GM21619 (cell line): ENCODE results near the gene FBH1.
"Not testable (repeated sequence)": the region's sequence is repeated elsewhere in the genome, so short reads cannot be mapped to it uniquely, and the experiment has no call there.

ENCODE experiments used
- ATAC-seq: cut with Tn5 transposase; IDR thresholded peaks from one replicate; pipeline ENCODE4 v1.9.1; 2021; ENCODE audit not compliant: unreplicated experiment

The FBH1 gene

DNA sequence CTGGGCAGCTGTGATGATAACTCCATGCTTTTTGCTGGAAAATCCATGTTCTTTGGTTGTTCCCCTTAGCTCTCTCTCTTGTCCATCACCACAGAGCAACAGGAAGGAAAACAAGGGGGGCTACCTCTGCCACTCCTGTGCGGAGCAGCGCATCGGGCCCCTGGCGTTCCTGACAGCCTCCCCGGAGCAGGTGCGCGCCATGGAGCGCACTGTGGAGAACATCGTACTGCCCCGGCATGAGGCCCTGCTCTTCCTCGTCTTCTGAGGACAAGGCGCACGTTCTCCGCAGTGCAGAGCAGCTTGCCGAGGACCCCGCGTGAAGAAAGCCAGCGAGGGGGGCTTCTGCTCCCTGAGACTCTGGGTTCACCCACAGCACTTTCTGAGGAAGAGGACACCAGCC lies 47.0 kb downstream of the FBH1 start:
- ATAC-seq, result no peak

DNA sequence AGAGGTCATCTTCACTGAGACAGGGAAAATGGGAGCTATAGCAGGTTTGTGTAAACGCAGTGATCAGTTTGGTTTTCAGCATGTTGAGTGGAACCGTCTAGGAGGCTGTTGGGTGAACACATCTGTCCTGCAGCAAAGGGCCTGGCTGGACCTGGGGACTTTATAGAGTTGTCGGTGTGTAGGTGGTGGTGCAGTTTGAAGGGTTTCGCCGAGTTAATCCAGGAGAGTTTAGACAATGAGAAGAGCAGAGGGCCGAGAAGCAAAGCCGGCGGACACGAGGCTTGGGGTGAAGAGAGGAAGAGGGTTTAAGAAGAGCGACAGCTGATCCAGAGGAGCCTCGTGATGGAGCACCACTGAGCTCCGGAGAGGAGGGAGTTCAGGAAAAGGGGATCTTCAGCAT lies 48.2 kb downstream of the FBH1 start:
- no peak for ATAC-seq

DNA sequence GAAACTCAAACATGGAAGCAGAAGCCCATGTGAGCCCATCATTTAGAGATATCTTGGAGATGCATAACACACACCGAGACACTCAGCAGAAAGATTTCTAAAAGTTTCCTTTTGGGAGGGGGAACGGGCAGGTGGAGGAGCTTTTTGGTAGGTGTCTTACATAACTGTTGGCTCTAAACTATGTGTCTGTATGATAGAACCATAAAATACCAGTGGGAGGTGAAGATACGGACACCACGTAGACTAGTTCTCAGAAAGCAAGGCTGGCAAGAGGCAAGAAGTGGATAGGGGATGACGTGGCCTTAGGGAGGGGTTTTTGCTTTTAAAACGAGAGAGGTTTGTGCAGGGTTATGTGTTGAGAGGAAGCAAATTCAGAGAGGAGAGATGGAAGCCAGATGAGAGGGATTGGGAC lies 50.8 kb downstream of the FBH1 start:
- no peak for ATAC-seq

DNA sequence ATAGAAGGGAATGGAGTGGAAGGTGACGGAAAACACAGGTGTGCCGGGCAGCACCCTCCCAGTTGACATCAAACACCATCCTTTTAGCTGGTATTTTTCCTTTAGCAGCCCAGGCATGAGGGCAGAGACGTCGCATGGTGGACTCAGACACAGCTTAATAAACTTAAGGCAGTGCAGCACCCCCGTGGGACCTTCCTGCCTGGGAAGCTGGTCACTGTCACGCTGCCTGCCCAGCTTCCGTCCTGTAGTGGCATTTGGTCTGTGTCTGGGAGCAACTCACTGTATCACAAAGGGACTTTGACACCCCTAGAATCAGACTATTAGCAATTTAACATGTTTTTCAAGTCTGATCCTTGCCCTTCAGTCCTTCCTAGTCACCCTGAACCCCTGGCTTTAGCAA lies 51.5 kb downstream of the FBH1 start:
- ATAC-seq, result no peak

DNA sequence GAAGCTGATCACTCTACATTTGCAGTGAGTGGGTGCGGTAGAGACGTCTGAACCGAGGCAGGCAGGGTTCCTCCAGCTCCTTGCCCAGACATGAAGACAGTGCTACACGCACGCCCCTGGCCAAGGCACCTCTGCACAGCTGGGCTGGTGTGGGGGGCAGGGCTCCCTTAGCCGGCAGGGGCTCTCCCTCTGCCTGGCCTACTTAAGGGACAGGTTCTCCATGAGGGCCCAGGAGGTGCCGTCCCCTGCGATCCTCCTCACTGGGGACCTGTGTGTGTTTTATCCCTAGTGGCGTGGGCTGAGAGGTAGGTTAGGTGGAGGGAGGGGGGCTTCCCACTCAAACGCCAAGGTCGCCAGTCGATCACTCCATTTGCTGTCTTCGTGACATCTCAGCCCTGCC lies 52.0 kb downstream of the FBH1 start:
- ATAC-seq, result no peak

DNA sequence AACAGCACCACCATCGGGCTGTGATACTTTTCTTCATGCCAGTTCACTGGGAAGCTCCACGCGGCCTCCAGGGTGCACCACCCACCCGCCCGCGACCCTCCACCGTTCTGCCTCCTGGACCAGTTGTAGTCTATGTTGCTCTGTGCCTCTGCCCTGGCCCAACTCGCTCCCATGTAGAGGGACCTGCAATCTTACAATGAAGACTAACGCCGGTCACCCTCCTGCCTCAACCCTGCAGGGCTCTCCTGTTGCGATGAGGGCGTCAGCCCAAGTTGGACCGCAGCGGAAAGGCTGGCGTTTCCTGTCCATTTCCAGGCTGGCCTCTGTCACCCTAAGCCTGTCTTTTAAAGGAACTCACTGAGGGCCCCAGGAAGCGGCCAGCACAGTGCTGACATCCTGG lies 52.4 kb downstream of the FBH1 start:
- ATAC-seq, result no peak

DNA sequence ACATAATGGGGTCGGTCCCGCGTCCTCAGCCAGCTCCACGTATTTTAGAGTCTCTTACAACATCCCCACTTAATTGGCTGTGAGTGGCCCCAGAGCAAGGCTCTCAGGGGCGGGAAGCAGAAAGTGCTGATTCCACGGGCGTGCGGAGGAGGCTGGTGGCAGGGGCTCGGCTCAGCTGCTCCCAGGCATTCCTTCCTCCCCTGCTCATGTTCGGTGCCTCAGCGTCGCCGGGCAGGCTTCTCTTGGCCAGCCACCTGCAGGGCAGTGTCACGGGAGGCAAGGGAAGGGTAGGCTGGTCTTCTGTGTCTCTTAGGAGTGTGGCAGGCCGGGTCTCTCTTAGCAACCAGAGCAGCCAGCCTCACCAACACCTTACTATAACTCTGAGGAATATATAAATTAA lies 53.5 kb downstream of the FBH1 start:
- no peak for ATAC-seq

DNA sequence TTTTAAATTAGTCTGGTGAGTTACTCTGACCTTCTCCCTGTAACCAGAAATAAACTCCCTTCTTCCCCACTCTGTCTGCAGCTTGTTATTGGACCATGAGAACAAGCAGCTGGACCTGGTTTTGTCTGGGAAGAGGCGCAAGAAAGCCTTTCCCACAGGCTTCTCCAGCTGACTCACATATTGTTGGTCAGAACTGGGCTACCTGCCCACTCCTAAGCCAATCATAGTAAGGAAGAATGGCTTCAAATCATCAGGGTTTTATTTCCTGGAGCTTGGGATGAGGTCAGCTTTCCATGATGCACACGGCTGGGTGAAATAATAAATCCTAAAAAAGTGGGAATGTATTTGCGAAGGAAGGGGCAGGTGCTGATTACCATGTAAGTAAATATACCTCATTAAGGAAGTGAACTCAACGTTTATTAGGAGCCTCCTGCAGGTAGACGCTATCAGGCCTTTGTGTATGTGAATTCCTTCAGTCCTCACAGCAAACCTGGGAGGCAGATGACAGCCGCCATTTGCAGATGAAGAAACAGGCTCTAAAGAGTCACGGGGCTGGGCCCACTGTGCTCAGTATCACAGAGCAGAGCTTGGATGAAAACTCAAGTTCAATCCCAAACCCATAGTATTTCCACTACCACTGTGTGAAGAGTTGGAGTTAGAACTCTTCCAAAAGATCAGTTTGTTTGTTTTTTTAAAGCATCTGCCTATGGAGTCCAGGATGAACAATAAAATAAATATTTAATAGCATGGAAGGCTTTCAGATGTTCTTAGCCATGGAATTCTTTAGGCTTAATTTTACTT lies 54.5 kb downstream of the FBH1 start:
- no peak for ATAC-seq

DNA sequence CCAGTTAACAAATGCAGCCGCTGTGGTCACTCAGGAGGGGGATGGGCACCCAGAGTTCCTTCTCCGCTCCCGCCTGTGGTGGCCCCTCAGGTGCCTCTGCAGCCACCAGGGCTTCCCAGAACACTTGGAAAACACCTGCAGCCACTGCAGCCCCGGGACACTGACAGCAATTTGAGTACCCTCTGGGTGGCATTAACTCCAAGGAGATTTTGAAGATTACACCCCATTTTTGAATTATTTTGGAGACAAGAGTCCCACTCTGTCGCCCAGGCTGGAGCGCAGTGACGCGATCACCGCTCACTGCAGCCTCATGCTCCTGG lies 55.1 kb downstream of the FBH1 start:
- no peak for ATAC-seq

DNA sequence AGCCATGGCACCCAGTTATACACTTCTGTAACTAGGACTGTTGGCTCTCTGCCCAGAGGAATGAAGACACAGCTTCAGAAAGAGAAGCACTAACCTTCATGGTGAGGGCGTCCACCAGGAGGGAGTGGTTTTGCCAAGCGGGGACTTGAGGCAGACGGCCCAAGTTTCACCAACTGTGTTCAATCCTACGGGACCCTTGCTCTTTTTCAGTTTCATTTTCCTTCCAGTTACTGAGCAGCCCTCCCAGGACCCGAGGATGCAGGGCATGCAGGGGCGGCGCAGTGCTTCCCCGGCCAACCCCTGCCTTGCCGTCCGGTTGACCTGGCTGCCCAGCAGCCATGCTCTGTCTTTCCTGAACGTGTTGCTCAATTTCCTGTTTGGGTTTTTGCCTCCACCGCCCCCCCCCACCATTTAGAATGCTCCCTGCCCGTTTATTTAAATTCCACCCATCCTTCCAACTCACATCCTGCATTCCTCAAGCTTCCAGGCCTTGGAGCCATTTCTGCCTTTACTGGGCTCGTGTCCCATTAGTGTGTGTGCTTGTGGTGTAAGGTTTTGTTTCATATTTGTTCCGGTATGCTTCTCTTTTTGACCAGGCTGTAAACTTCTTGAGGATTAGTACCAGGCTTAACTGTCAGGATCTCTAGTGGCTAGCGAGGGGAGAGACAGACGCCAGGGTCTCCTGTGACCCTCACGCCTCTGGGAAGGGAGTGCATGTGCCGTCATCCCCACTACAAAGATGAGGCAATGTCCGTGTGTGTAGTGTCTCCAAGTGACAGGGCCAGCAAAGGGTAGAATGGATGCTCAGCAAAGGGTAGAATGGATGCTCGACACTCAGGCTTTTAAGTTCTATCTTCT lies 55.7 kb downstream of the FBH1 start:
- ATAC-seq, result no peak

DNA sequence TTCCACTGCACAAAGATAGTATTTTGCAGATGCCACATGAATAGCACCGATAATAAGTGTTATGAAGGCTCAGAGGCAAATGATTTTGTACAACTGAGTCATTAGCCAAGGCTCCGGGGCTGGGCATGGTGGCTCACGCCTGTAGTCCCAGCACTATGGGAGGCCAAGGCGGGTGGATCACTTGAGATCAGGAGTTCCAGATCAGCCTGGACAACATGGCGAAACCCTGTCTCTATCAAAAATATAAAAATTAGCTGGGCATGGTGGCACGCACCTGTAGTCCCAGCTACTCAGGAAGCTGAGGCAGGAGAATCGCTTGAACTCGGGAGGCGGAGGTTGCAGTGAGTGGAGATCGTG lies 56.4 kb downstream of the FBH1 start:
- not testable (repeated sequence) for ATAC-seq

DNA sequence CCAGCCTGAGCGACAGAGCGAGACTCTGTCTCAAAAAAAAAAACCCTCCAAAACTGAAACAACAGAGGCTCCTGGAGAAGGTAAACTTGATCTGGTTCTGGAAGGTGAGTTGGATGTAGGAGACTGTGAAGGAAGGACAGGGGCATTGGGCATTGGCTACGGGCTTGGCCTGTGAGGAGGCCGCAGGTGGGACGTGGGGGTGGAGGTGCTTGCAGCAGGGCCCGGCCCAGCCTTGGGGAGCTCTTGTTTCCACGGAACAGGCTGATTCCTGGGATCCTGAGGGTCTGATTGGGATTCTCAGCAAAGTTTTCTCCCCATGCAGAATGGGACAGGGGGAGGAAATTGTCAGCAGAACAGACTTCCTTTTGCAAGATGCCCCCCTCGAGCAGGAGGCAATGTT lies 56.7 kb downstream of the FBH1 start:
- ATAC-seq, result no peak

DNA sequence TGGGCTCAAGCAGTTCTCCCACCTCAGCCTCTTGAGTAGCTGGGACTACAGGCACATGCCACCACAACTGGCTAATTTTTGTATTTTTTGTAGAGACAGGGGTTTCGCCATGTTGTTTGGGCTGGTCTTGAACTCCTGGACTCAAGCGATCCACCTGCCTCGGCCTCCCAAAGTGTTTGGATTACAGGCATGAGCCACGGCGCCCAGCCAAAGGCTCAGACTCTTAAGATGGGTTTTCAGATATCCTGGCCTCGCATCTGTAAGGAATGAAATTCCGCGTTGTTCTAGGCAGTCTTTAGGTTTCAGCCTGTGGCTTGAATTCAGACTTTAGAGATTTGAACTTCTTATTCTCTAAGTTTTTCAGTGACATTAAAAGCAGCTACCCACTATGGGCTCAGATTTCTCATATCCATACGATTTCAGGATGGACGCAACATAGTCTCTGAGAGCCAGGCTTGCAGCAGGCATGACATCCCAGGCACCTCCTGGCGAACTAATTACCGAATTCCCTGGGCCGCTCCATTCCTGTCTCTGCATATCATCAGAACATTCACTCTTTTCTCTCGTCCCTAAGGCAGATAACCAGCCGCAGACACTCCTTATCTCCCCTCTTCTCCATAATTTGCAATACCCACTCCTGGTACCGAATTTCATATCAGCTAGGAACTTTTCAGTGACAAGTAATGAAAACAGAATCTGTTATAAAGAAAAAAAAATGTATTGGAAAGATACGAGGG lies 57.6 kb downstream of the FBH1 start:
- ATAC-seq, result no peak

DNA sequence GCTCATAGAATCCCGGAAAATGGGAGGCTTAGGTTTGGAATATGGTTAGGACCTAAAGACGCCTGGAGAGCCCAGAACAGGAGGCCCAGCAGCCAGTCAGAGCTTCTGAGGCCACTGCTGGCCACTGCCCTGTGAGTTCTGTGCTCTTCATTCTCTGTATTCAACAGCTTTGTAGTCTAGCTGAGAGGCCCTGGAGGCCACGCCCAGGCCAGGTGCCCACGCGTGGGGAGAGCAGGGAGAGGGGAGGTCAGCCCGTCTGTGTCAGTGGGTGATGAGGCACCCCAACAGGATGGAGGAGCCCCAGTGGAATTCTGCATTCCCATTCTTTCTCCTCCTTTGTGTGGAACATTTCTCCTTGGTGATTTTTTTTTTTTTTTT lies 58.2 kb downstream of the FBH1 start:
- no peak for ATAC-seq

DNA sequence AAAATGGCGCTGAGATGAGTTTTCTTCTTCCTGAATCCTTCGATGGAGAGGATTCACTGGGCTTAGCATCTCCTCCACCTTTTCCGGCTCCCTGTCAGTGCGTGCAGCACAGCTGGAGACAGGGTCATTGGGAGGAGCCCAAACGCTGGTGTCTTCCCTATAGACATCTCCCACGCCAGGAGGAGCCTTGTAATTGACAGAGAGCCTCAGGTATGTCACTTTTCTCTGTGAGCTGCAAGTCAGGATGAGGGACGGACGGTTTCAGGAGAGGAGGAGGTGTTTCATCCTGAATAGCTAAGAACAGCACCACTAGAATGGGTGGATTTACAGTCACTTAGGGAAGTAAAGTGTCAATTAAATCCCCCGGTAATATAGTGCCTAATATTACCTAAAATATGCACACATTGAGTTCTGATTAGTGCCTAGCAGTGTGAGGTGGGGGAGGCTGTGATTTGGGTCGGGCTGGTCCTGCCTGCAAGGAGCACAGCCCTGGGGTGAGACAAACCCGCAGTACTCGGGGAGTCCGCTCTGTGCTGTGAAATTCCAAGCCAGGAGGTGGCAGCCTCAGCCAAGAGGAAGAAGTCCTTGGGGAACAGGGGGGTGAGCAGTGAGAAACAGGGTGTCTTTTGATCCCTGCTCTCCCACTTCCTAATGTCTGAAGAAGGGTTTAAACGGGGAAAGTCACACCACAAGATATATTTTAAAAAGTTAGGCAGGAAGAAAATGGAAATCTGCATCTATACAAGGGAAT lies 59.1 kb downstream of the FBH1 start:
- ATAC-seq, result no peak

DNA sequence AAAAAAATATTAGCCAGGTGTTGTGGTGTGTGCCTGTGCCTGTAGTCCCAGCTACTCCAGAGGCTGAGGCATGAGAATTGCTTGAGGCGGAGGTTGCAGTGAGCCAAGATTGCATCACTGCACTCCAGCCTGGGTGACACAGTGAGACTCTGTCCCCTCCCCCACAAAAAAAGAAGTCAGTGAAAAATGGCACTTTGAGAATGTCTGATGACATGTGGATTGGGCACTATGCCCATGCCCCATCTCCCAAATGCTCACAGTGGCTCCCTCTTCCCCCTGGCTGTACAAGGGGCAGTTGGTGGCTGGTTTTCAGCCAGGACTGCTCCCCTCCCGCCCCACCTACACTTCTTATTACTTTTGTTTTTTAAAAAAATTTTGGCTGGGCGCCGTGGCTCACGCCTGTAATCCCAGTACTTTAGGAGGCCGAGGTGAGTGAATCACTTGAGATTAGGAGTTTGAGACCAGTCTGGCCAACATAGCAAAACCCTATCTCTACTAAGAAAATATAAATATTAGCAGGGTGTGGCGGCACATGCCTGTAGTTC lies 61.2 kb downstream of the FBH1 start:
- ATAC-seq, result no peak

DNA sequence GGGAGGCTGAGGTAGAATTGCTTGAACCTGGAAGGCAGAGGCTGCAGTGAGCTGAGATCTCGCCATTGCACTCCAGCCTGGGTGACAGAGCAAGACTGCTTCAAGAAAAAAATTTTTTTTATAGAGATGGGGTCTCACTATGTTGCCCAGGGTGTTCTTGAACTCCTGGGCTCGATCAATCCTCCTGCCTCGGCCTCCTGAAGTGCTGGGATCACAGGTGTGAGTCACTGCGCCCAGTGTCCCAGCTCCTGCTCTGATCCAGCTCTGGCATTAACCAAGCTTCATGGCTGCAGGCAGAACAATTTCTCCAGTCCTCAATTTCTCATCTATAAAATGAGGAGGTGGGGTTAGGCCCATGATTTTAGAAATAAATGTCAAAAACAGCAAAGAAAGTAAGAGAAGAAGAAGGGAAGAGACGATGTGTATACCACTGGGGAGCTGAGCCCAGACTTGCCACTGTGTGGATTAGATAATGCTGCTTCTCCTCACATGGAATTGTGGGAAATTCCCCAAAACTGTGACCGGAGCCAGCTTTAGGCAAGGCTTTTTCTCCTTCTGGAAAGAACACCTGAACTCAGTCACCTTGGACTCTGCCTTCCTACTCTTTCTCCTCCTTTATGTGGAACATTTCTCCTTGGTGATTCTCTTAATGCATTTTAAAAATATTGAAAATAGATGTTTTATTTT lies 61.8 kb downstream of the FBH1 start:
- no peak for ATAC-seq

DNA sequence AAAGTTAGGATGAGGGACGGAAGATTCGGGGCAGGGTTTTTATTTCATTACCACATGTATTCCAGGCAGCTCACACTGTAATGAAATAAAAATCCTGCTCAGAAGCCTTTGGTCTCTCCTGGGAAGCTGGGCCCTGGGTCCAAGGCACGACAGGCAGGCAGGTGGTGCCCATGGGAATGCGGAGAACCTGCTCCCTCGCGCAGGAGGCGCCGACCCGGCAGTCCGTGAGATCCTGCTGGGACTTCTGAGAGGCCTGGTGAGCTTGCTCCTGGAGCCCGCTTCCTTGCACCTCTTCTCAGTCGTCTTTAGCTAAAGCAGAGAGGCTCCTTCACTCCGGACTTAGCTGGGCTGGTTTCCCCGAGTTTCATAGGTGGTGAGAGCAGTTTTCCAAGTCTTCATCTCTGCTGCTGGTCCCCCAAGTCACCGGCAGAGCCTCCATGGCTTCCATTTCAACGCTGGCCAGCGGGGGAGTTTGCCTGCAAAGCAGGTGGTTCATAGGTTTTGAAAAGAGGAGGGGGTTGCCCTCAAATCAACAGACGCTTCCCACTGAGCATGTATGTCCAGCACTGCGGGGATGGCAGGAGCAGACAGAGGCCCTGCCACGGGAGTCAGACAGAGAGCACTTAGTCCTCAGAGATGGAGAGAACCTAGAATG lies 62.8 kb downstream of the FBH1 start:
- ATAC-seq, result no peak

DNA sequence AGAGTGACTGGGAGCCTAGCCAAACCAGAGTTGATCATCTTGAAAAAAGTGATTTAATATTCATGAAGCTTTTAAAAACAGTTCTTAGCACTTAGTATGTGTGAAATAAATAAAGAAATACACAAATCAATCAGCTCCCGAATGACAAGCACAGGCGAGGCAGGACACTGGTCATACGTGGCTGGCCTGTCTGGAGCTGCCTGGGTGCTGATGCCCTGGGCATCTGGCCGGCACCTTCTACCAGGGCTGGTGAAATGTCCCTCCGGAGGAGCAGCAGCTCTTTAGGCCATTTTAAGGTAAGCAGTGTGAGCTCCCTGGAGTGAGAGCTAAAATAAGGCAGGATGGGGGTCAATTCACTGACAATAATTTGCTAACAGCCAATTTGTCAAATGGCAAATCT lies 63.6 kb downstream of the FBH1 start:
- no peak for ATAC-seq
